ENCODE measurements around the gene STK39.
"Not testable (repeated sequence)": the region's sequence is repeated elsewhere in the genome, so short reads cannot be mapped to it uniquely, and the experiment has no call there.

The STK39 gene

GRCh38 chr2:168086851-168087250 is 160.5 kb downstream of the STK39 start:
- ChIA-PET CTCF (interaction anchor here (1.2 to 2.4 kb wide), 3 partner anchors 12 to 33 kb away, joined by 3 to 10 read pairs (median 4); no protein-coding TSS in a partner anchor), POLR2A (interaction anchor here (0.9 kb wide), 1 partner anchor 74 kb away, joined by 3 read pairs; no protein-coding TSS in a partner anchor)
- H3K4me3 ChIP-seq (ENCODE audit: low read depth, low read length), result no peak overlapping the region
- DNase-seq (ENCODE audit: low read depth, low spot score), result no peak
- TF ChIP-seq CTCF (IDR thresholded peaks at IDR 0.05; ENCODE audit: insufficient read depth, low read length, missing control alignments), result no peak

GRCh38 chr2:168085801-168086361 is 161.5 kb downstream of the STK39 start:
- POLR2A ChIA-PET, result no interaction called here
- no peak for DNase-seq (ENCODE audit: low read depth, low spot score)
- no peak for TF ChIP-seq CTCF (IDR thresholded peaks at IDR 0.05; ENCODE audit: insufficient read depth, low read length, missing control alignments)
- CTCF ChIA-PET, result interaction anchor here (0.7 to 2.4 kb wide), 4 partner anchors 13 to 33 kb away, joined by 3 to 10 read pairs (median 4); no protein-coding TSS in a partner anchor
- no peak overlapping the region for H3K4me3 ChIP-seq (ENCODE audit: low read depth, low read length)

- POLR2A ChIA-PET, result no interaction called here
- no peak for DNase-seq (ENCODE audit: low read depth, low spot score)
- H3K4me3 ChIP-seq (ENCODE audit: low read depth, low read length), result no peak overlapping the region
- CTCF ChIA-PET, result no interaction called here
- no peak for TF ChIP-seq CTCF (IDR thresholded peaks at IDR 0.05; ENCODE audit: insufficient read depth, low read length, missing control alignments)
These were observed 163.1 kb downstream of the STK39 start for GRCh38 chr2:168084288-168084687.

GRCh38 chr2:168081452-168081851 is 165.9 kb downstream of the STK39 start:
- CTCF ChIA-PET; H3K4me3 ChIP-seq (ENCODE audit: low read depth, low read length); POLR2A ChIA-PET; DNase-seq (ENCODE audit: low read depth, low spot score): not testable (repeated sequence)

- DNase-seq (ENCODE audit: low read depth, low spot score), result no peak
- no peak overlapping the region for H3K4me3 ChIP-seq (ENCODE audit: low read depth, low read length)
- ChIA-PET CTCF (no interaction called here), POLR2A (no interaction called here)
- TF ChIP-seq CTCF (IDR thresholded peaks at IDR 0.05; ENCODE audit: insufficient read depth, low read length, missing control alignments), result no peak
These were observed 168.2 kb downstream of the STK39 start for GRCh38 chr2:168079236-168079635.

GRCh38 chr2:168076731-168077130 is 170.7 kb downstream of the STK39 start:
- H3K4me3 ChIP-seq (ENCODE audit: low read depth, low read length), result no peak overlapping the region
- CTCF ChIA-PET, result no interaction called here
- DNase-seq (ENCODE audit: low read depth, low spot score), result no peak
- TF ChIP-seq CTCF (IDR thresholded peaks at IDR 0.05; ENCODE audit: insufficient read depth, low read length, missing control alignments), result no peak
- POLR2A ChIA-PET, result no interaction called here

GRCh38 chr2:168075446-168075845 is 171.9 kb downstream of the STK39 start:
- POLR2A ChIA-PET, result no interaction called here
- no peak for TF ChIP-seq CTCF (IDR thresholded peaks at IDR 0.05; ENCODE audit: insufficient read depth, low read length, missing control alignments)
- H3K4me3 ChIP-seq (ENCODE audit: low read depth, low read length), result no peak overlapping the region
- DNase-seq (ENCODE audit: low read depth, low spot score), result no peak
- CTCF ChIA-PET, result interaction anchor here (0.8 kb wide), 1 partner anchor 41 kb away, joined by 3 read pairs; no protein-coding TSS in a partner anchor
